H1 (cell line): ENCODE data around the gene STARD3NL.

Experiments
- BACH1 ChIP-seq: IDR thresholded peaks from 2 replicates; pipeline ENCODE4 v1.6.1; 2012; ENCODE audit warnings: low read length, improper control_type of control experiment
- CHD2 ChIP-seq: IDR thresholded peaks from 2 replicates; pipeline ENCODE4 v1.6.1; 2012; ENCODE audit warnings: low read length, improper control_type of control experiment
- EGR1 ChIP-seq: IDR thresholded peaks from 2 replicates; pipeline ENCODE4 v1.6.1; 2011; ENCODE audit warnings: low read depth, low read length, borderline replicate concordance
- EP300 ChIP-seq, 2 experiments: IDR thresholded peaks; 1 replicate in 1 of 2; 2 replicates in 1 of 2; pipeline ENCODE4 v1.6.1; 2011 to 2012; ENCODE audit warnings: low read depth in 2 of 2, low read length in 2 of 2, mild to moderate bottlenecking in 2 of 2, borderline replicate concordance in 1 of 2, inconsistent platforms in 1 of 2, moderate library complexity in 1 of 2
- EZH2 ChIP-seq: fragments of 200-600 bp; sonication (generic); IDR thresholded peaks from 2 replicates; pipeline ENCODE4 v1.7.1; 2012; ENCODE audit warnings: low read depth, mild to moderate bottlenecking, moderate library complexity, low read length, inconsistent platforms; ENCODE audit not compliant: severe bottlenecking
- GABPA ChIP-seq: IDR thresholded peaks from 2 replicates; pipeline ENCODE4 v1.6.1; 2011; ENCODE audit warnings: mild to moderate bottlenecking, low read length, moderate library complexity, borderline replicate concordance; ENCODE audit not compliant: insufficient read depth
- JUND ChIP-seq: IDR thresholded peaks from 2 replicates; pipeline ENCODE4 v1.6.1; 2011; ENCODE audit warnings: mild to moderate bottlenecking, improper control_type of control experiment, low read length
- POLR2A ChIP-seq, 2 experiments: IDR thresholded peaks; 1 replicate in 1 of 2; 2 replicates in 1 of 2; pipeline ENCODE4 v1.6.1; 2011; ENCODE audit warnings: low read depth in 2 of 2, low read length in 2 of 2, mild to moderate bottlenecking in 2 of 2; ENCODE audit errors: control extremely low read depth in 1 of 2
- RAD21 ChIP-seq, 2 experiments: IDR thresholded peaks in 1 of 2; conservative IDR thresholded peaks in 1 of 2; 2 replicates each; pipeline ENCODE4 v1.6.1; 2011; ENCODE audit warnings: low read depth in 2 of 2, low read length in 2 of 2, improper control_type of control experiment in 1 of 2, inconsistent platforms in 1 of 2, mild to moderate bottlenecking in 1 of 2, moderate library complexity in 1 of 2
- SIN3A ChIP-seq, 2 experiments: IDR thresholded peaks in 1 of 2; conservative IDR thresholded peaks in 1 of 2; 2 replicates each; pipeline ENCODE4 v1.6.1; 2011 to 2012; ENCODE audit warnings: low read length in 2 of 2, improper control_type of control experiment in 1 of 2, low read depth in 1 of 2, mild to moderate bottlenecking in 1 of 2
- TEAD4 ChIP-seq: IDR thresholded peaks from 2 replicates; pipeline ENCODE4 v1.6.1; 2012; ENCODE audit warnings: low read depth, low read length, inconsistent platforms, mixed read lengths
- TF ChIP-seq, protein P1 (sequence below), 3 experiments: IDR thresholded peaks; 1 replicate in 2 of 3; 2 replicates in 1 of 3; pipeline versions ENCODE4 v1.5.1 to v1.6.1; 2011; ENCODE audit warnings: low read length in 3 of 3, mild to moderate bottlenecking in 3 of 3, inconsistent platforms in 2 of 3, low read depth in 1 of 3, moderate library complexity in 1 of 3; ENCODE audit not compliant: insufficient read depth in 1 of 3; ENCODE audit errors: control extremely low read depth in 1 of 3
- TF ChIP-seq, protein P2 (sequence below): IDR thresholded peaks from 2 replicates; pipeline ENCODE4 v1.6.1; 2011; ENCODE audit warnings: low read length, improper control_type of control experiment

DNA sequence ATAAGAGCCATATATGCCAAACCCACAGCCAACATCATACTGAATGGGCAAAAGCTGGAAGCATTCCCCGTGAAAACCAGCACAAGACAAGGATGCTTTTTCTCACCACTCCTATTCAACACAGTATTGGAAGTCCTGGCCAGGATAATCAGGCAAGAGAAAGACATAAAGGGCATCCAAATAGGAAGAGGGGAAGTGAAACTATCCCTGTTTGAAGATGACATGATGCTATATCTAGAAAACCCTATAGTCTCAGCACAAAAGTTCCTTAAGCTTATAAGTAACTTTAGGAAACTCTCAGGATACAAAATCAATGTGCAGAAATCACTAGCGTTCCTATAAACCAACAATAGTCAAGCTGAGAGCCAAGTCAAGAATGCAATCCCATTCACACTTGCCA is 23.8 kb upstream of the STARD3NL start:
- TF ChIP-seq, protein P1, sequence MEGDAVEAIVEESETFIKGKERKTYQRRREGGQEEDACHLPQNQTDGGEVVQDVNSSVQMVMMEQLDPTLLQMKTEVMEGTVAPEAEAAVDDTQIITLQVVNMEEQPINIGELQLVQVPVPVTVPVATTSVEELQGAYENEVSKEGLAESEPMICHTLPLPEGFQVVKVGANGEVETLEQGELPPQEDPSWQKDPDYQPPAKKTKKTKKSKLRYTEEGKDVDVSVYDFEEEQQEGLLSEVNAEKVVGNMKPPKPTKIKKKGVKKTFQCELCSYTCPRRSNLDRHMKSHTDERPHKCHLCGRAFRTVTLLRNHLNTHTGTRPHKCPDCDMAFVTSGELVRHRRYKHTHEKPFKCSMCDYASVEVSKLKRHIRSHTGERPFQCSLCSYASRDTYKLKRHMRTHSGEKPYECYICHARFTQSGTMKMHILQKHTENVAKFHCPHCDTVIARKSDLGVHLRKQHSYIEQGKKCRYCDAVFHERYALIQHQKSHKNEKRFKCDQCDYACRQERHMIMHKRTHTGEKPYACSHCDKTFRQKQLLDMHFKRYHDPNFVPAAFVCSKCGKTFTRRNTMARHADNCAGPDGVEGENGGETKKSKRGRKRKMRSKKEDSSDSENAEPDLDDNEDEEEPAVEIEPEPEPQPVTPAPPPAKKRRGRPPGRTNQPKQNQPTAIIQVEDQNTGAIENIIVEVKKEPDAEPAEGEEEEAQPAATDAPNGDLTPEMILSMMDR (IDR thresholded peaks at IDR 0.05; ENCODE audit: control extremely low read depth in 1 of 3, insufficient read depth in 1 of 3, low read depth in 1 of 3, low read length in 3 of 3) = no peak
- TF ChIP-seq SIN3A (conservative IDR thresholded peaks at IDR 0.05 in 1 of 2, IDR thresholded peaks at IDR 0.05 in 1 of 2; ENCODE audit: low read depth in 1 of 2, low read length in 2 of 2) (no peak), RAD21 (IDR thresholded peaks at IDR 0.05 in 1 of 2, conservative IDR thresholded peaks at IDR 0.05 in 1 of 2; ENCODE audit: low read depth in 2 of 2, low read length in 2 of 2) (no peak), BACH1 (no peak), JUND (no peak), POLR2A (IDR thresholded peaks at IDR 0.05; ENCODE audit: control extremely low read depth in 1 of 2, low read depth in 2 of 2, low read length in 2 of 2) (no peak), CHD2 (no peak), EP300 (IDR thresholded peaks at IDR 0.05; ENCODE audit: borderline replicate concordance in 1 of 2, low read depth in 2 of 2, low read length in 2 of 2) (no peak), GABPA (no peak), EZH2 (no peak), TEAD4 (no peak), EGR1 (no peak)
- TF ChIP-seq, protein P2, sequence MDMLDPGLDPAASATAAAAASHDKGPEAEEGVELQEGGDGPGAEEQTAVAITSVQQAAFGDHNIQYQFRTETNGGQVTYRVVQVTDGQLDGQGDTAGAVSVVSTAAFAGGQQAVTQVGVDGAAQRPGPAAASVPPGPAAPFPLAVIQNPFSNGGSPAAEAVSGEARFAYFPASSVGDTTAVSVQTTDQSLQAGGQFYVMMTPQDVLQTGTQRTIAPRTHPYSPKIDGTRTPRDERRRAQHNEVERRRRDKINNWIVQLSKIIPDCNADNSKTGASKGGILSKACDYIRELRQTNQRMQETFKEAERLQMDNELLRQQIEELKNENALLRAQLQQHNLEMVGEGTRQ = no peak
